ENCODE measurements around the gene NLRP5.
A peak's percentile ranks its signal among the peaks of the same experiment; 100 is the strongest.
"Not testable (repeated sequence)": the region's sequence is repeated elsewhere in the genome, so short reads cannot be mapped to it uniquely, and the experiment has no call there.

Gene NLRP5

GRCh38 chr19:56099638-56100539 lies 113.3 kb downstream of the NLRP5 start:
- no peak for DNase-seq

- no peak for DNase-seq
These were observed 114.5 kb downstream of the NLRP5 start for GRCh38 chr19:56101095-56101494.

- DNase-seq, result no peak
These were observed 115.4 kb downstream of the NLRP5 start for GRCh38 chr19:56101746-56102535.

GRCh38 chr19:56103027-56103614 lies 116.5 kb downstream of the NLRP5 start:
- no peak for DNase-seq

GRCh38 chr19:56104423-56104822 lies 117.8 kb downstream of the NLRP5 start:
- no peak for DNase-seq

- DNase-seq, result peak; percentile 71
These were observed 118.6 kb downstream of the NLRP5 start for GRCh38 chr19:56105090-56105701.

- DNase-seq, result not testable (repeated sequence)
These were observed 119.3 kb downstream of the NLRP5 start for GRCh38 chr19:56105831-56106396.

GRCh38 chr19:56106397-56106849 lies 119.8 kb downstream of the NLRP5 start:
- DNase-seq, result no peak

GRCh38 chr19:56106993-56107392 lies 120.4 kb downstream of the NLRP5 start:
- DNase-seq, result no peak

GRCh38 chr19:56107626-56108351 lies 121.2 kb downstream of the NLRP5 start:
- DNase-seq, result no peak

GRCh38 chr19:56108447-56109195 lies 122.0 kb downstream of the NLRP5 start:
- no peak for DNase-seq

GRCh38 chr19:56109226-56109625 lies 122.7 kb downstream of the NLRP5 start:
- no peak for DNase-seq

- DNase-seq, result no peak
These were observed 124.2 kb downstream of the NLRP5 start for GRCh38 chr19:56110515-56111448.
